Neural cell (in vitro differentiated cells): Measurements from ENCODE around the gene HSBP1. TPM values are rescaled to one million over a fixed set of nuclear protein-coding genes. Genes with fewer than 3 reads are reported as not detected.

Experiments used
- H2AFZ ChIP-seq: fragments of 200-600, 300-800 bp; sonication (generic), shearing (Covaris generic); 2 replicates; pipeline ENCODE4 v1.6.0; 2014; ENCODE audit warnings: low read depth, mild to moderate bottlenecking, antibody characterized with exemption, low read length, moderate library complexity
- H3F3A ChIP-seq: fragments of 200-600 bp; shearing (Covaris generic); 2 replicates; pipeline ENCODE4 v1.6.1; 2016; ENCODE audit warnings: mild to moderate bottlenecking, moderate library complexity, mixed read lengths, antibody characterized with exemption, low read length; ENCODE audit not compliant: insufficient read depth, poor library complexity, severe bottlenecking
- H3K27ac ChIP-seq: fragments of 200-600, 300-800 bp; sonication (generic), shearing (Covaris generic); 2 replicates; pipeline ENCODE4 v1.5.1; 2014; ENCODE audit warnings: mild to moderate bottlenecking, low read length, moderate library complexity
- H3K27me3 ChIP-seq: fragments of 300-800, 200-600 bp; sonication (generic), shearing (Covaris generic); 2 replicates; pipeline ENCODE4 v1.6.0; 2014; ENCODE audit warnings: mild to moderate bottlenecking, low read depth, low read length, moderate library complexity; ENCODE audit not compliant: insufficient read depth
- H3K36me3 ChIP-seq: fragments of 300-800, 200-600 bp; sonication (generic), shearing (Covaris generic); 2 replicates; pipeline ENCODE4 v1.5.1; 2014; ENCODE audit warnings: mild to moderate bottlenecking, antibody characterized with exemption, low read length, moderate library complexity; ENCODE audit not compliant: insufficient read depth
- H3K4me2 ChIP-seq: fragments of 300-800, 200-600 bp; sonication (generic), shearing (Covaris generic); 2 replicates; pipeline ENCODE4 v1.6.0; 2014; ENCODE audit warnings: mild to moderate bottlenecking, low read length
- H3K4me3 ChIP-seq: fragments of 300-800, 200-600 bp; sonication (generic), shearing (Covaris generic); 2 replicates; pipeline ENCODE4 v1.5.1; 2014; ENCODE audit warnings: mild to moderate bottlenecking, low read length, moderate library complexity
- H3K79me2 ChIP-seq: fragments of 200-600 bp; shearing (Covaris generic); replicated peaks from 2 replicates; pipeline ENCODE4 v1.6.0; 2014; ENCODE audit warnings: mild to moderate bottlenecking, low read length, moderate library complexity; ENCODE audit not compliant: insufficient read depth
- H3K9ac ChIP-seq: fragments of 300-800, 200-600 bp; sonication (generic), shearing (Covaris generic); 2 replicates; pipeline ENCODE4 v1.6.1; 2016; ENCODE audit warnings: mild to moderate bottlenecking, low read length, mixed read lengths
- H3K9me2 ChIP-seq: fragments of 200-600 bp; shearing (Covaris generic); 2 replicates; pipeline ENCODE4 v1.6.1; 2016; ENCODE audit warnings: mild to moderate bottlenecking, low read length, mixed read lengths; ENCODE audit not compliant: insufficient read depth
- H3K9me3 ChIP-seq: fragments of 200-600, 300-800 bp; sonication (generic), shearing (Covaris generic); 2 replicates; pipeline ENCODE4 v1.6.1; 2016; ENCODE audit warnings: mild to moderate bottlenecking, mixed run types, low read length, moderate library complexity, mixed read lengths
- H4K20me1 ChIP-seq: fragments of 200-600 bp; shearing (Covaris generic); 2 replicates; pipeline ENCODE4 v1.6.1; 2016; ENCODE audit warnings: mild to moderate bottlenecking, mixed run types; ENCODE audit not compliant: insufficient read depth
- CTCF ChIP-seq: fragments of 450-650 bp; IDR thresholded peaks from 2 replicates; pipeline ENCODE4 v1.5.1; 2014; ENCODE audit warnings: antibody characterized with exemption, mild to moderate bottlenecking, moderate library complexity; ENCODE audit not compliant: poor library complexity, severe bottlenecking
- EP300 ChIP-seq: fragments of 450-650 bp; conservative IDR thresholded peaks from 2 replicates; pipeline ENCODE4 v1.6.1; 2014; ENCODE audit warnings: antibody characterized with exemption, mild to moderate bottlenecking, moderate library complexity; ENCODE audit not compliant: poor library complexity, severe bottlenecking
- EZH2 ChIP-seq: fragments of 200-600, 300-800 bp; shearing (Covaris generic), sonication (generic); IDR thresholded peaks from 2 replicates; pipeline ENCODE4 v1.6.1; 2014; ENCODE audit warnings: antibody characterized with exemption, low read length, borderline replicate concordance, mild to moderate bottlenecking; ENCODE audit not compliant: insufficient read depth, poor library complexity, severe bottlenecking
- MXI1 ChIP-seq: fragments of 450-650 bp; conservative IDR thresholded peaks from 2 replicates; pipeline ENCODE4 v1.6.1; 2014; ENCODE audit warnings: antibody characterized with exemption, mild to moderate bottlenecking; ENCODE audit not compliant: poor library complexity, severe bottlenecking
- POLR2AphosphoS5 ChIP-seq: IDR thresholded peaks from 2 replicates; pipeline ENCODE4 v1.6.1; 2012
- RAD21 ChIP-seq: fragments of 450-650 bp; conservative IDR thresholded peaks from 2 replicates; pipeline ENCODE4 v1.6.1; 2014; ENCODE audit warnings: antibody characterized with exemption, mild to moderate bottlenecking, moderate library complexity
- REST ChIP-seq: IDR thresholded peaks from 2 replicates; pipeline ENCODE4 v1.6.1; 2012; ENCODE audit warnings: borderline replicate concordance
- SMC3 ChIP-seq: fragments of 450-650 bp; conservative IDR thresholded peaks from 2 replicates; pipeline ENCODE4 v1.6.1; 2014; ENCODE audit warnings: antibody characterized with exemption, mild to moderate bottlenecking, moderate library complexity; ENCODE audit not compliant: poor library complexity
- TAF1 ChIP-seq: IDR thresholded peaks from 2 replicates; pipeline ENCODE4 v1.6.1; 2012; ENCODE audit warnings: low read depth
- polyA plus RNA-seq: library from polyadenylated mRNA; depleted of rRNA; stranded (reverse); fragments of >200 nt; gene quantifications from 2 replicates; pipeline ENCODE4 v1.2.3, GENCODE V29; 2014

The HSBP1 gene
- polyA plus RNA-seq, 1 donor from 2014 or later: 158 TPM

GRCh38 chr16:83839561-83839960, 31.8 kb downstream of the HSBP1 start:
- TF ChIP-seq REST (no peak), EZH2 (no peak), SMC3 (no peak), RAD21 (no peak), MXI1 (no peak), CTCF (no peak), POLR2AphosphoS5 (no peak), EP300 (no peak), TAF1 (no peak)
- Histone ChIP-seq H3K27ac (no peak overlapping the region), H4K20me1 (no peaks in the 10 kb centered on the region), H2AFZ (no peak overlapping the region), H3K36me3 (no peaks in the 10 kb centered on the region), H3K27me3 (no peaks in the 10 kb centered on the region), H3K79me2 (no peaks in the 10 kb centered on the region), H3K4me2 (no peak overlapping the region), H3K9me3 (no peaks in the 10 kb centered on the region), H3K9me2 (no peaks in the 10 kb centered on the region), H3F3A (no peaks in the 10 kb centered on the region), H3K4me3 (no peak overlapping the region), H3K9ac (no peak overlapping the region)

- Histone ChIP-seq H2AFZ (no peak overlapping the region), H3K4me3 (no peak overlapping the region), H3K79me2 (no peaks in the 10 kb centered on the region), H3K4me2 (no peak overlapping the region), H3K9me3 (no peaks in the 10 kb centered on the region), H3K9me2 (no peaks in the 10 kb centered on the region), H3K36me3 (no peaks in the 10 kb centered on the region), H4K20me1 (no peaks in the 10 kb centered on the region), H3K27ac (no peak overlapping the region), H3F3A (no peaks in the 10 kb centered on the region), H3K27me3 (no peaks in the 10 kb centered on the region), H3K9ac (no peak overlapping the region)
- TF ChIP-seq POLR2AphosphoS5 (no peak), EP300 (no peak), REST (no peak), SMC3 (no peak), CTCF (no peak), TAF1 (no peak), EZH2 (no peak), RAD21 (no peak), MXI1 (no peak)
Observed at GRCh38 chr16:83840060-83840617, 32.4 kb downstream of the HSBP1 start.
